GM19035 (cell line): Measurements from ENCODE around the gene ZDHHC19.
"Not testable (repeated sequence)": the region's sequence is repeated elsewhere in the genome, so short reads cannot be mapped to it uniquely, and the experiment has no call there.

ENCODE experiments used
- ATAC-seq: cut with Tn5 transposase; IDR thresholded peaks from one replicate; pipeline ENCODE4 v1.9.1; 2021; ENCODE audit not compliant: unreplicated experiment

The ZDHHC19 gene

GRCh38 chr3:196225763-196226364 lies 14.7 kb upstream of the ZDHHC19 start:
- ATAC-seq = no peak

- no peak for ATAC-seq
These were observed 13.9 kb upstream of the ZDHHC19 start for GRCh38 chr3:196225086-196225485.

DNA sequence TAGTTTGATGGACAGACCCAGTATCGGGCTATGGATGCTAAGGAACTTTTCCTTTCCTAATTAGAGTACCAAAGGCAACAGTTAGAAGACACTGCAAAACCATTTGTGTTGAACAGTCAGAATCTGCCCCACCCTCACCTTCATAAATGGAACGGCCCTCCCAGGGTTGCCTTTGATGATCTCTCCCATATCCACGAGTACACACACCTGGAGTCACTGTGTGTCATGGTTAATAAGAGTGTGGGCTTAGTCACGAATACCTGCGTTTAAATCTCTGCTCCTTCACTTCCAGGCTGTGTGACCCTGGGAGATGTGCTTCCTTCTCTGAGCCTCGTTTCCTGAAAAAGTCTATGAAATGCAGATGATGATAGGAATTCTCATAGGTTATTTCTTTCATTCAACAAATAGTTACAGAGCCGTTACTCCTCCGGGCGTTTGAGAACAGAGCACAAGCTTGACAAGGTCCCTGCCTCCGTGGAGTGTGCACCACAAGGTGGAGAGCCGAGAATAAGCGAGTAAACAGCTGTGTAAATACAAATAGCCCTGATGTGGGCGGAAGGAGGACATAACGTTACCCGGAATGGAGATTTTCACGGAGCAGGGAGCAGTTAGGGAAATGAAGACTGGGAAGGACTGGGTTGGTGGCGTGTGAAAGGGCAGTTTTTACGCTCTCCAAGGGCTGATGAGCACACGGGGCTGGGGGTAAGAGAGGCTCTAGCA lies 11.8 kb upstream of the ZDHHC19 start:
- no peak for ATAC-seq

- ATAC-seq = no peak
These were observed 9.8 kb upstream of the ZDHHC19 start for GRCh38 chr3:196220991-196221390.

GRCh38 chr3:196220587-196220986 lies 9.4 kb upstream of the ZDHHC19 start:
- ATAC-seq = no peak

- ATAC-seq = no peak
These were observed 8.7 kb upstream of the ZDHHC19 start for GRCh38 chr3:196219970-196220311.

DNA sequence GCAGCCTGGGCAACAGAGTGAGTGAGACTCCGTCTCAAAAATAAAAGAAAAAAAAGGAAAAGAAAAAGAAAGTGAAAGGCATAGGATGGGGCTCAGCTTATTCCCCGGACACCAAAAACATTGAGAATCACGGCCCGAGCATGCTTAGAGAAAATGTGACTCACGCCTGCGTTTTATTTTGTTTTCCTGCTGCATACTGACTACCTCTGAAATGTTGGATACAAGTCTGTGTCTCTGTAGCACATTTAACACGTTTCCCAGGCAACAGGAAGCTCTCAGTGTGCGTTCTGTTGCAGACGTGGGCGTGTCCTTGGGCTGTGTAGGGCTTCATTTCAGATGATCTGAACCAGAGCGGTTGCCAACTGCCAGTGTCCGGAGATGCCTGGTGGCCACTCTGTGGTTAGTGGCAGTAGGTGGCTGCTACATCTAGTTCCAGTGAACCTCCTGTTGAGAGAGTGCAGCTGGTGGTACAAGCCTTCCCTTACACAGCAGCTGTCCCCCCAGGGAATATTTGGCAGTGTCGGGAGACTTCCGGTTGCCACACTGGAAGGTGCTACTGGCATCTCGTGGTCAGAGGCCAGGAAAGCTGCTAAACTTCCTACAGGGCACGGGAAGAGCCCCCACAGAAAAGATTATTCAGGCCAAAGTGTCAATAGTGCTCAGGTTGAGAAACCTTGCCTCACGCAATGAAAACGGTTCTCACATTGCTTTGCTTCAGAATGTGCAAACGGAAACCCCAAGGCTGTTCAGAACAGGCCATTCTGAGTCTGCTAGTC lies 8.2 kb upstream of the ZDHHC19 start:
- ATAC-seq = peak; percentile 76

DNA sequence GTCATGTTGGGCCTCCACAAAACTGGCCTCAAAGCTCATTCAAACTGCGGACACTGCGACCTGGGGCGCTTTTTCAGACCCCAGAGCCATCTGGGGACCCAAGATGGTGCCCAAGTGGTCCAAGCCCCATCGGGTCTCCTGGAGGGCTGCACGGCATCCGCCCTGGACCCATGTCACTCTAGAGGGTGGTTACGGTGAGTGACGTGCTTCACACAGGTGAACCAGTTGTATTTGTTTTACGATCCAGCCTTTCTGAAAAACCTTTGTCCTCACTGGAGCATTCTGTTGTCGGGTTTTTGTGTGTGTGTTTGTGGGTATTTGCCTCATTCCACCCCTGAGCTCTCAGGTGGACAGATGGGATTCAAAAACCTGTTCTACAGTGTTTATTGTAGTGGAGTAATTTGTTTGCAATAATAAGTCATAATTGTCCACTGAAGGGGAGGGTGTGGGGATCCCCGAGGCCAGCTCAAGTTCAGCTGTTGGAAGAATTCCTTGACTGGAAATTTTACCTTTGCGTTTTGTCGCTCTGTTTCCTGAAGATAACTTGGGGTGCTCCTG lies 7.0 kb upstream of the ZDHHC19 start:
- no peak for ATAC-seq

GRCh38 chr3:196217307-196218154 lies 6.3 kb upstream of the ZDHHC19 start:
- ATAC-seq = no peak

- ATAC-seq = no peak
These were observed 5.5 kb upstream of the ZDHHC19 start for GRCh38 chr3:196216681-196217211.

- no peak for ATAC-seq
These were observed 4.9 kb upstream of the ZDHHC19 start, which contains the start of gene SLC51A for GRCh38 chr3:196216089-196216564. Gene SLC51A, plus strand, starts transcription at chr3:196216534. Its CDS starts 179 bp downstream, at chr3:196216713.

GRCh38 chr3:196215493-196216020 lies 4.4 kb upstream of the ZDHHC19 start:
- no peak for ATAC-seq

DNA sequence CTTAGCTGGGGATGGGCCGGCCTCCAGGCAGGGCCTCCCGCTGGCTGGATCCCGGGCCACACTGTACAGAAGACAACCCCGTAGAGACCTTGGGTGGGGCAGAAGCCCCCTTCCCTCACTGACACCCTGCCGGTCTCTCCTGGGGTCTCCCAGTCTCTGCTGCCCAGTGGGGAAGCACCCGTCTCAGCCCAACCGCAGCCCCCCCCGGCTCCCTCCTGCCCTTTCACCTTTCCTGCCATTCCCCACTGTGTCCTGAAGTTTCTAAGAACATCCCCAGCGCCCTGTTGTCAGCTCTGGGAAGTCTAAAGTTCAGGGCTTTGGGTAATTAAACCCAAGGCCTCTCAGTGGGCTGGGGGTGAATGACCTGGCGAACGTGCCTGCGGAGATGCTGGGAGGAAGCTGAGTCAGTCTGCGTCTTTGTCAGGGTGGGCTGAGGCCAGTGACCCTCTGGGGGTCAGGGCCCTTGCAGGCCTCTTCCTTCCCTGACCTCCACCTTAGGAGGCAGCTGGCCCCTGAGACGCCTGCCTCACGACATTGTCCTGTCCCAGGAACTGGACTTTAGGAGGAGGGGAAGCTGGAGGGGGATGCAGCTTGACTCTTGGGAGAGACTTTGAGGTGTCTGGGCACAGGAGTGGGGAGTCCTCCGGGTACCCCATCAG lies 3.7 kb upstream of the ZDHHC19 start:
- ATAC-seq = no peak

GRCh38 chr3:196209944-196210672 lies 1.1 kb downstream of the ZDHHC19 start:
- ATAC-seq = not testable (repeated sequence)

DNA sequence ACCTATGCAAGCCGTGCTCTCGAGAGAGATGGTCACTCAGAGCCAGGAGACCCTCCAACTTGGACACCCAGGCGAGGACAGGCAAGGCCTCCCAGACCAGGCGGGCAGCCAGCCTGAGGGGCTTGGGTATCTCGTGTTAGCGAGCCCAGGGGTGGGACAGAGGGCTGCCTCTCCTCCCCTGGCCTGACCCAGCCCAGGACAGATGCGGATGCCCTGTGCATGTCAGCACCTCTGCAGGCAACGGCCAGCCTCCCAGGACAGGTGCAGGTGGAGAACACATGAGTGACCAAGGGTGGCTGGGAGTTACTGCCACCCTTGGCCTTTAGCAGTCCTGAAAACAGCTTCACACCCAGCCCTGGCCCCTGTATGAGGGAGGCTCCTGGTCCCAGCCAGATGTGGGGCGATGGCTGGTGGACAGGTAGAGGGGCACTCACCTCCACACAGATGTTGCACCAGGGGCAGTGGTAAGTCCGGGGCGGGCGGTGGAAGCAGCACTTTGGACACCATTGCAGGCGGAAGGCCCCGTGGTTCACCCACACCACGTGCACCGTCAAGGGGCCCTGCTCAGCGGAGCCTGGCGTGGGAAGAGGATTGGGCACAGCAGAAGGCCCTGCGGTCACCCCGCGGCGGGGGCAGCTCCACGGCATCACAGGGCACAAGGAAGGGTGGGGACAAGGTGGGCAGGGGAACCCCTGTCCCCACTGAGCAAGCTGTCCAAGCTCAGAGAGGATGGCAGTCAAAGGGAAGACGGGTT lies 2.1 kb downstream of the ZDHHC19 start:
- ATAC-seq = no peak

GRCh38 chr3:196207833-196208607 lies 3.2 kb downstream of the ZDHHC19 start:
- no peak for ATAC-seq

DNA sequence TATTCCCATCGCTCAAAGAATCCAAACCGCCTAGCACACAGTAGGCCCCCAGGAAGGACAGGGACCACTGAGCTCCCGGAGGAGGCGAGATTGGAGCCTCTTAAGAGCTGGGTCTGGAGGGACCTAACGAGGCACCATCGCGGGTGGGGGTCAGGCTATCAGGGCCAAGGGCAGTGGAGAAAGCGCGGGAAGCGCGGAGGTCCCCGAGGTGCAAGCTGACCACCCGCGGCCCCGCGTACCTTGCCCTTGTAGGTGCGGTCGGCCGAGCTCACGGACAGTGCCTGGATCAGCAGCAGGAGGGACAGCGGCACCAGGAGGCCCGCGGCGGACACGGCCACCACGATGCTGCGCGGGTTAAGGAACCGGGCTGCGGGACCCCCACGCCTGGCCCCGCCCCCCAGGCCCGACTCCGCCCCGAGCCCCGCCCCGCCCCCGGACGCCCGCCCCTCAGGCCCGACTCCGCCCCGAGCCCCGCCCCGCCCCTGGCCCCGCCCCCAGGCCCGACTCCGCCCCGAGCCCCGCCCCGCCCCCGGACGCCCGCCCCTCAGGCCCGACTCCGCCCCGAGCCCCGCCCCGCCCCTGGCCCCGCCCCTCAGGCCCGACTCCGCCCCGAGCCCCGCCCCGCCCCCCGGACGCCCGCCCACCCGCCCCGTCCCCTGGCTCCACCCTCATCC lies 3.9 kb downstream of the ZDHHC19 start:
- no peak for ATAC-seq
